AG09319 (cell line): Measurements from ENCODE around the gene MED10.

ENCODE experiments used
- DNase-seq: peaks from one replicate; pipeline ENCODE4 v3.0.0-alpha.2; 2010; ENCODE audit warnings: low read depth; ENCODE audit errors: extremely low read depth
- CTCF ChIP-seq: IDR thresholded peaks from 2 replicates; pipeline ENCODE4 v1.5.1; 2011; ENCODE audit warnings: low read depth, mild to moderate bottlenecking, inconsistent platforms, low read length, moderate library complexity

Gene MED10

DNA sequence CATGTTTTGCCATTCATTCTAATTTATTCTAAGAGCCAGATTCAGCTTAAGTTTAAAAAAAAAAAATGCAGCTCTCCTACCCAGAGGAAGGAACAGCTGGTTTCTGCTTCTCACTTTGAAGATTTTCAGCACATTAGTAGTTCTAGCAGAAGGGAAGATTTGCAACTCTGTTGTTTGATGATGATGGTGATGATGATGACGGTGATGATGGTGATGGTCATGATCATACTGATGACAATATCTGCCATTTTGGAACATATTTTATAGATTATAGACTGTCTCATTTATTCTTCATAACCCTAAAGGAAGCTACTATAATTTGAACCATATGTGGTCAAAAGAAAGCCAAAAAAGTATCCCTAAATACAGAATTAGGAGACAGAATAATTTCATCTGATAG, 7.9 kb upstream of the MED10 start:
- DNase-seq: no peak
- TF ChIP-seq CTCF: no peak

GRCh38 chr5:6384856-6385255, 6.5 kb upstream of the MED10 start:
- TF ChIP-seq CTCF: no peak
- no peak for DNase-seq

DNA sequence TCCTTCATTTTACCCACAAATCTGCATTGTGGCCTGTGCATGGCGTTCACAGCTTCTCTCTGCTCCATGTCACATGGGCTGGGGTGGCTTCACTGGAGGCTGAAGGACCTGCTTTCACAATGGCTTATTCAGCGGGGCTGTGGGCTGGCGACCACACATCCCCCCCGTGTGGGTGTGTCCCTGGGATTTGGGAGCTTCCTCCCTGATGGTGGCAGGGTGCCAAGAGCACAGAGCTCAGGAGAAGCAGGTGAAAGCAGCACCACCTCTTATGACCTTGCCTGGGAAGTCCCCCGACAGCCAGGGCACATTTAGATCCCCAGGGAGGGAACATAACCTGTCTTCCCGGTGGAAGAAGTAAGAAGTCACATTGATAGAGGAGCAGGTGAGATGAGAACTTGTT, 5.0 kb upstream of the MED10 start:
- TF ChIP-seq CTCF: no peak
- DNase-seq: no peak

DNA sequence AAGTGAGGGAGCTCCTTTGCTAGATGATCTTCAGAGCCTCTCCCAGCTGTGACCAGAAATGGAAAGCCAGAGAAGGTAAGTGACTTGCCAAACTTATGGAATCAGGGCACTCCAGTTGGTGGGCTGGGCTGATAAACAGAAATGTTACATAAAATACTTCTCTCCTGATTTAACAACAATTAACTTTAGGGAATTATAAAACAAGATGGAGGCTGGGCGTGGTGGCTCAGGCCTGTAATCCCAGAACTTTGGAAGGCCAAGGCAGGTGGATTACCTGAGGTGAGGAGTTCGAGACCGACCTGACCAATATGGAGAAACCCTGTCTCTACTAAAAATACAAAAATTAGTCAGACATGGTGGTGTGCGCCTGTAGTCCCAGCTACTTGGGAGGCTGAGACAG, 899 bp upstream of the MED10 start:
- no peak for DNase-seq
- no peak for TF ChIP-seq CTCF

GRCh38 chr5:6378766-6379103, 388 bp upstream of the MED10 start:
- no peak for TF ChIP-seq CTCF
- DNase-seq: no peak

- no peak for DNase-seq
- TF ChIP-seq CTCF: no peak
Observed at GRCh38 chr5:6377582-6377904, 804 bp downstream of the MED10 start.

- DNase-seq: no peak
Observed at GRCh38 chr5:6376974-6377520, 1.3 kb downstream of the MED10 start.

More at GRCh38 chr5:6376974-6377520, 1.3 kb downstream of the MED10 start:
- no peak for TF ChIP-seq CTCF
